NAMALWA (cell line): ENCODE data around the gene CPNE5.
A peak's percentile ranks its signal among the peaks of the same experiment; 100 is the strongest.

Source experiments
- DNase-seq: peaks from one replicate; pipeline ENCODE4 v3.0.0-alpha.2; 2015; ENCODE audit warnings: low spot score

CPNE5 gene

DNA sequence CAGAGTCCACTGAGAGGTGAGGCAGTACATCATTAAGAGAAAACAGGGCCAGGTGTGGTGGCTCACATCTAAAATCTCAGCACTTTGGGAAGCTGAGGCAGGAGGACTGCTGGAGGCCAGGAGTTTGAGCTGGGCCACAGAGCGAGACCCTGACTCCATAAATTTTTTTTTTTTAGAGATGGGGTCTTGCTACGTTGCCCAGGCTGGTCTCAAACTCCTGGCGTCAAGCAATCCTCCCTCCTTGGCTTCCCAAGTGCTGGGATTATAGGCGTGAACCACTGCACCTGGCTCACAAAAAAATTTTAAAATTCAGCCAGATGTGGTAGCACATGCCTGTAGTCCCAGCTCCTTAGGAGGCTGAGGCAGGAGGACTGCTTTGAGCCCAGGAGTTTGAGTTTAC, 18.1 kb upstream of the CPNE5 start:
- no peak for DNase-seq

DNA sequence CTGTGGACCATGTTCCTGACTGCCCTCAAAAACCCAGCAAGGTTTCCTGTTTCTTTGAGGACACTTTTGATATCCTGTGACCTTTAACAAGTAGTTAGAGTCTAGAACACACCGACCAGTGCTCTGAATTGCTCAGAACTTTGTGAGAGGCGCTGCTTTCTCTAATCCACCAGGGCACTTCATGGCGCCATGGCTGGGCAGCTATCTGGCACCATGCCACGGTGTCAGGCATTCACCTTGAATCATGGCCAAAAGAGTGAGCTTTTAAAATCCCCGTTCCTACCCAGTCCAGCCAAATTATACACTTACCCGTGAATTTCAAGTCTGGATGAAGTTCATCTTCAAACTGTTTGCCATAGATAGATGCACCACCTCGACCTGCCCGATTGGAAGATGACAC, 17.0 kb upstream of the CPNE5 start:
- DNase-seq: no peak

DNA sequence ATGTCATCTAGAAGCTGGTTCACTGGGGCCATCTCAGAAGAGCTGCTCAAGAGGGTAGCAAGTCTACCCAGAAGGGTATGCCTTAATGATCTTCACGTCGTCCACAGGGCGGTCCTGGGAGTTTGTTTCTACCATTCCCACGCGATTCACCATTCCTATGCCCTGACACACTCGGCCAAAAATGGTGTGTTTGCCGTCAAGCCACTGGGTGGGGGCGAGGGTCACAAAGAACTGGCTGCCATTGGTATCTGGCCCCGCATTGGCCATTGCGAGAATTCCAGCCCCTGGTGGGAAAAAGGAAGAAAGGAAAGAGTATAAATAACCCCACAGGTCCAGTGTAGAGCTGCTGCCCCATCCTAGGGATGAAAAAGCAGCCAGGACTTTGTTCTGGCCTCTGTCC, 16.5 kb upstream of the CPNE5 start:
- no peak for DNase-seq

DNA sequence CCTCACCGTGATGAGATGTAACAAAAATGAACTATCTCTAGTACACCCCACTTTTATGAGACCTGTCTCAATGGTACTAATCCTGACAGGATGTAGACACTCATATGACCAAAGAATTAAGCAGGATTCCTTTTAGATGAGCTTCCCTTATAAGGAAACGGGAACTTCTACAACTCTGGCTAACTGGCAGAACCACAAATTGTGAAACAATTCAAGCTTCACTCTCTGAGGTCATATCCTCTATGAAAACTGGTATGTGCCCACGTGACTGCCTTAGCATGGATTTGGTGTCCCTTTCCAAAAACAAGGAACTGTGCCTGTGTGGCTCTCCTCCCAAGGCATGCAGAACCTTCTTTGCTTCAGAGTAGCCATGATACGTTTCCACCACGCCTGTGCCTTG, 14.1 kb upstream of the CPNE5 start:
- no peak for DNase-seq

DNA sequence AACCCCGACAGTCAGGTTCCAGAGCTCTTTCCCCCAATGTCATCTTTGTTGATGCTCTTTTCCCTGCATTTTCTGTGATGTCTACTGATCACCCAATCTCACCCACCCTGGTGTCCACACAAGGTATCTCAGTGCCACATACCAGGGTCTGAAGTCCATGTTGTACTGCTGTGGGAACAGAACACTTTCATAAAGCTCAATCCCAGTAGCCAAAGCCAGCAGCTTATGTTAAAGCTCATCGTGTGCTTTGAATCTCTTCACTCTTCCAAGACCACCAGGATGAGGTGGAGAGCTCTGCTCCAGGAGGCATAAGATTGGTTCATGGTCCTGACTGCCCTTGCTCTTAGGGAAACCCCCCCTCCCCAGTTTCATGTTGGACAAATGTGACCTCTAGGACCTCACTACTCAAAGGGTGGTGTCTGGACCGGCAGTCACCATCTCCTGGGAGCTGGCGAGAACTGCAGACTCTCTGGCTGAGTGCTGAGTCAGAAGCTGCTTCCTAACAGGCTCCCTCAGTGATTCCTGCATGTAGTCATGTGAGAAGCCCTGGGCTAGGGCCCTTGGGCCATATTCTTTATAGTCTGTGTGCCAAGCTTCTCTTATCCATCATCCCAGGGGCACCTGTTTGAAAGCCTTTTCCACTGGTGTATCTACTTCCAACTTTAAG, 13.4 kb upstream of the CPNE5 start:
- no peak for DNase-seq

DNA sequence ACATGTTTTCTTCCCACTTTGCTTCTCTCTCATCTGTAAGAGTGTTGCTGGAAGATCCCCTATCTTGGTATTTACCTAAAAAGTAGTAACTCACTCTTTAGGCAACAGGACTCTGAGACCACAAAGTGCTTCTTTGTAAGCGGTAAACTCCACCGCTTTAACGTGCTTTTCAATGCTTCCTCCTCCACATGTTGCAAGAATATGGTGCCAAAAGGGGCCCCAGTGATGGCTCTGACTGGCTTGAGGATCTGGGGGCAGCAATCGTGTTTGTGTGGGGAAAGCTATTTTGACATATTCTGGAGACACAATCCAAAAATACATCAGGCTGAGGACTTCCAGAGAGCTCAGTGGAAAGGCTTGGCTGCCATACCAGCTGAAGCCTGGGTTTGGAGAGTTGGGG, 12.4 kb upstream of the CPNE5 start:
- DNase-seq: no peak

DNA sequence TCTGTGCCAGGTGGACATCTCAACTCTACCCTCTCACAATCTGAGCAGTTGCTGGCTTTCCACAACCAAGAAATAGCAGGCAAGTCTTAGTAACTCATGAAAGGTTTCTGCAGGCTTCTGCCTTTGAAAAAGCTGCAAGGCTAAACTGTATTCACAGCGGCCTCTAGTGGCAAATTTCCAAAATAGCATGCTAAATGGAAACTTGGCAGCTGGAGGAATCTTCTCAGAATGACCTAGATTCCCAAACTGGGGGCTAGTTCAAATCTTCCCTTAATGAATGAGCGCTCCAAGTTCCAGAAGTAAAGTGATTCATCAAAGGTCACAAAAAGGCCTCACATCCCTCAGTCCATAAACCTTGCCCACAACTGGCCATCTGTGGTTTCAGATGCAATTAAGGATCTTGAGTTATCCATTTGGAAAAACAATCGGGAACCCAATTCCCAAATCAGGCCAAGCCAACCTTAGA, 11.9 kb upstream of the CPNE5 start:
- DNase-seq: peak; percentile 81

DNA sequence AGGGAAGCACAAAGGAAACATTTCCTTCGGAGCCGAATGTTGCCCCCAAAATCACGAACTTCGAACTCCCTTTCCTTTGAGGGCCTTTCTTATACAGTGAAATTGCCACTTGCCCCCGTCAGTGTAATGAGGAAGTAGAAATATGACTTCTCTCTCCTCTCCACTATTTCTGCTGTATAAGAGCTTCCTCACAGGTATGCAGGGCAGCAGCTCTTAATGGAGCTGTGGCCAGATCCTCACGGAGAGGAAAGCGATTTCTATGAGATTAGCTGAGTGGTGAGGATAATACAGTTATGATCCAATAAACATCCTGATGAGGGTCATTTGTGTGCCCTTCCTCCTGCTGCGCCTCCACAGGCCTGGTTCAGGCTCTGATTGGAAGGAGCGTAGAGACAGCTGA, 10.8 kb upstream of the CPNE5 start:
- DNase-seq: no peak

DNA sequence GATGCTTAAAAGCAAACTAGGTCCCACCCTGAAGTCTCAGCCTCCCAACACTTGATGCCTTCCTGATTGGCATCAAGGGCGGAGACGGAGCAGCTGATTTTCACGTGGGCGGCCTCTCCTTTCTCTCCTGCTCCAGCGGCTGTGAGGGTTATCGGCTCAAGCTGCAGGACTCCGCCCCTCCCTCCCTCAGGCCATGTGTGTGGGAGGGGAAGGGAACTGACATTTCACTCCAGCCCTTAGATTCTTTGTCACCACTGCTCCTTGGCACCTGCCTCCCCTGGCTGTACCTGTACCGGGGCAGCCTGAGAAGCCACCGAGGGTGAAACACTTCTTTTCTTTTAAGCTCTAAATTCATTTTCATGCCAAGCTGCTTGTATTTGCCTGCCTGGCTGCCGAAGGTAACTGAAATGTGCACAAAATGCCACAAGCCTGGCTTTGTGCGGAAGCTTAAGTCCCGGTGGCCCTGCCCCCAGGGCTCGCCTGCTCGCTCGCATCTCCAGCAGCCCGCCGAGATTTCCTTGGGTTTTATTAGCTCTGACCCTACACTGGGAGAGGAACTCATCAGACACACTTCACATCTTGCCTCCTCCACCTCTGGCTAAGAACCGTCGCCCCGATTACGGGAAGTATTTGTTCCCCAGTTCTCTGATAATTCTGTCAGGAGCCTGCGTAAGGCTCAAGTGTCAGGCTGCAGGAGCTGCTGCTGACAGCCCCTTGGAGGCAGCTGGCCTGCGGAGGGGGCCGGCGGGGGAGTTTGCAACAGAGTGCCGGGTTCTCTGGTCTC, 9.6 kb upstream of the CPNE5 start:
- no peak for DNase-seq

DNA sequence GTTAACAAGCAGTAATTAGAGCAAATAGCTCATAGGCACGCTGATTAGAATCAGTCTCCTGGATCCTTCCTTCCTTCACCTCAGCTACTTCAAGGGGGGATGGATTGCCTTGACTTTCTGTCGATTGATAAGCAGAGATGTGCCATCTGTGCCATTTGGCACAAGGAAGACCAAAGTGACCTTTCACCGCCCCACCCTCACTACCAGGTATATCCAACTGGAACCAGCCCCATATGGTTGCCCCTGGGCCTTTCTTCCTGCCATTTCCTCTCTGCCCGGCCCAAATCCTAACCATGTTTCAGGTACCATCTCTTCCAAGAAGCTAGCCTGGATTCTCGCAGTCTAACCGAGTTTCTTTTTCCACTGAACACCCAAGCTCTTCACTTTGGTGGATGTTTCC, 8.7 kb upstream of the CPNE5 start:
- no peak for DNase-seq

DNA sequence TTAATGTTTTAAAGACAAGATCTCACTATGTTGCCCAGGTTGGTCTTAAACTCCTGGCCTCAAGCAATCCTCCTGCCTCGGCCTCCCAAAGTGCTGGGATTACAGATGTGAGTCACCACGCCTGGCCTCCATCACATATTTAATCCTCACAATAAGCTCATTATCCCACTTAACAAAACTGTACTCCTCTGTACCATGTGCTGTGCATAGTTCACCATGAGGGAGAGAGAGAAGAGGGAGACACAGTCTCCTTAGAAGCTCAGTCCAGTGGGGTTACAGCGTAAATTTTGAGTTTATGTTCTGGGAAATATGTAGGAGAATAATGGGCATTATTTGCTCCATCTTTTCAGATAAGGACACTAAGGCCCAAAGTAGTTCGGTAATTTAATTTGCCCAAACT, 7.9 kb upstream of the CPNE5 start:
- no peak for DNase-seq

DNA sequence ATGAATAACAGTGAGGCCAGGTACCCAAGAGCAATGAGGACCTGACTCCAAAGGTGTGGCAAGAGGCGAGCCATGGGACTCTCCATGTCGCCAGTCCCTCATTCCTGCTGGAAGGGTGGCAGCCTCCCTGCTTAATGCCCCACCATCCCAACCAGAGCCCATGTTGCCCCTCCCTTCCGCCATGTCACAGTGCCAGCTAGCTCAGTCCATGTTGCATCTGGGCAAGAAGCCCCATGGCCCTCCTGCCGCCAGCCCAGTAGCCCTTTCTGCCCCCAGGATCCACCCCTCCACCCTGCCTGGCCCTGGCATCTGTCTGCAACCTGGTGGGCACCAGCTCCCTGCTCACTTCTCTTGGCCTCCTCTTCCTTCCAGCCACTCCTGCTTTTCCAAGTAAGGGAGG, 6.0 kb upstream of the CPNE5 start:
- DNase-seq: no peak

DNA sequence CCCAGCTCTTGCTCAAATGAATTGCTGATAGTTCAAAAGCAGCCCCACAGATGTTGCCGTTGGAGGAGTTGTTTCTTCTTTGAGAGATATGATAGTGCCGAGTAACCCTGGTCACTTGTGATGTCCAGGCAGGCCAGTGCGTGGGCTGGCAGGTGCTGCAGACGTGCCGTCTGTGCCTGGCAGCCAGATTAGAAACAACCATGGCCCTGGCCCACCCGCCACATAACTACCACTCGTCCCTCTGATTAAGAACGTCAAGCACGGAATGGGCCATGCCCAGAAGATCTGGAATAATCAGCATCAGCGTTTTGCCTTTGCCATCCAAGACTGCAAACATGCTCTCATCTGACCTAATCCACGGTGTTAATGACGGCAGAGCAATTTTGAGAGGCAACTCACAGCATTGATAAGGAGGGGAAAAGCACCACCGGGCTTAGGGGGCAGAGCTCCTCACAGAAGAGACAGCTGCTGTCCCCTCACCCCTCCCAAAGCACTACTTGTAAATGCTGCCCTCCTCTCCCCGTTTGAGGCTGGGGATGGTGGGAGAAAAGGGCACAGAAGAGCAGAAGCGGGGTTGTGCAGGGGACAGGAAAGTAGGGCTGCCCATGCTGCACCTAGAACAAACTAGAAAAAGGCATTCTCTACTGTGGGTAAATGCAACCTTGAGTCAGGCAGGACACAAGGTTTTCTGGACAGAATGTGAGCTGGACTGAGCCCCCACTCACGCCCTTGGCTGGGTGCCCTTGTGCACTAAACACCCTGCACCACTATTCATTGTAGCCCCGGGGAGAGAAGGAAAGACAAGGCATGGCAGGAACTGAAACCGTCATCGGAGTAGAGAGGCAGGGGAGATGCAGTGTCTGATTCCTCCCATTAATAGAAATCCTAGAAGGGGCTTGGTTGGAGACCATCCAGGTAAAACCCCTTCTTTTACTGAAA, 5.3 kb upstream of the CPNE5 start:
- no peak for DNase-seq

DNA sequence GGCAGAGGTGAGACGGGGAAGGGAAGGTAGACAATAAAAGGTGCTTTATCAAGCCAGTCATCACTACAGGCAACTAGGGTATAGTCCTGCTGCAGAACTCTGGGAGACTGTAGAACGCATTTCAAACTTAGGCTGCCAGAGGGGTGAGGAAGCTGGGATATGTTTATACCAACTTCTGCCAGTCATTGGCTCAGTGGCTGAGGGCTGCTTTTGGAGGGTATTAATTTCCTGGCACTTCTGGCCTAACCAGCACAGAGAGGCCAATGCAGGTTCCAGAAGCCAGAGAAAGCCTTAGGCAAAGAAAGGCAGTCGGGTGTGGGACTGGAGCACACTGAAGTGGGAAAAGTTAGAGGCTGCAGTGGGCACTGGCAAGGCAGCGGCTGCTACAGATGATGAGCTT, 3.9 kb upstream of the CPNE5 start:
- no peak for DNase-seq

DNA sequence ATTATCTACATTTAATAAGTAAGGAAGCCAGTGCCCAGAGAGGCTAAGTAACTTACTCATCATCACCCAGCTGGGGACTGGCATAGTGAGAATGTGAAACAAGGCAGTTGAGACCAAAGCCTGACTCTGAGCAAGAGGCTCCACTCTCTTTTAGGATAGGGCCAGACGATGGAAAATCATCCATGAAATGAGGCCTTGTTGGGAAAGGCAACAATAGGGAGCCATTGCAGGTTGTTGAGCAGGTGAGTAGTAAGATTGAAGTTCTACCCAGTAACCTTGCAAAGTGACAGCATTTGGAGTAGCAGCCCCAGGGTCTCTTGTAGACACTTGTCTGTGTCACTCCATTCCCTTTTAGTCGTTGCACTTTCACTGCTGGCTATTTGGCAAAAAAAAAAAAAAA, 2.5 kb upstream of the CPNE5 start:
- DNase-seq: no peak

DNA sequence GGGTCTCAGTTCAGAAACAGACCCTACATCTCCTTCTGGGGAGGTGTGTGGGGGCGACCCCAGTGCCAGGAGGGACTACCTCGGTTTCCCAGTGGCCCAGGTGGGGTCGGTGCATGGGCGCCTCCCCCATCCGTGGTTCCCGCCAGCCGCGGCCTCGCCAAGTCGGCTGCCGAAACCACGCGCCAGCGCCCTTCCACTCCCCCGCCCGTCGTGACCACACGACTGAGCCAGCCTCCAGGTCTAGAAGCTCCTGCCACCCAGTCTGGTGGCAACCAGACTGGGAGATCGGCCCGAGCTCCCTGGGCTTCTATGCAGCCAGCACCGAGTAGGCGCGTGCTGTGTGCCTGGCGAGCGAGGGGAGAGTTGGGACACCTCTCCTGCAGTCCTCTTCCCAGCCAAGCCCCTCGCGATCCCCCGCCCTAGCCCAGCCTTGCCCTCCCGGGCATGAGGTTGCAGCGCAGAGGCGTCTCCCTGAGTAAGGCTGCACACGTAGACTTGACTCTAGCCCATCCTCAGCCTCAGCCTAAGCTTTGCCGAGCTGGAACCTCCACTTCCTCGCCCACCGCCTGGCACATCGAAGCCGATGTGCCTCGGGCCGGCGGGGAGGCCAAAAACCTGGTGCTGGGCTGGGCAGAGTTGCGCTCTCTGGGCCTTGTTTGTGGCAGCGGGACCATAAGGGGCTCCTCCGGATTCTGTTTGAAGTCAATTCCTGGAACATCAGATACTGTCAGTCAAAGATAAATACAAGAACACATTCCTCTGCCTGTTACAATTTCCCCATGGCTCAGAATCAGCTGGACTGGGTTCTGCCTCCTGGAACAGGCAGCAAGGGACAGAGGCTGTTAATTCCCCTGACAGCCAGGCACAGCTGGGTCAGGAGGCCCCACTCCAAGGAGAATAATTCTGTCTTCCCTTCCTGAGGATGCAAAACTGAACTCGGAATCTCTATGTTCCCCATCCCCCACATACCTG, 1.5 kb upstream of the CPNE5 start:
- no peak for DNase-seq

DNA sequence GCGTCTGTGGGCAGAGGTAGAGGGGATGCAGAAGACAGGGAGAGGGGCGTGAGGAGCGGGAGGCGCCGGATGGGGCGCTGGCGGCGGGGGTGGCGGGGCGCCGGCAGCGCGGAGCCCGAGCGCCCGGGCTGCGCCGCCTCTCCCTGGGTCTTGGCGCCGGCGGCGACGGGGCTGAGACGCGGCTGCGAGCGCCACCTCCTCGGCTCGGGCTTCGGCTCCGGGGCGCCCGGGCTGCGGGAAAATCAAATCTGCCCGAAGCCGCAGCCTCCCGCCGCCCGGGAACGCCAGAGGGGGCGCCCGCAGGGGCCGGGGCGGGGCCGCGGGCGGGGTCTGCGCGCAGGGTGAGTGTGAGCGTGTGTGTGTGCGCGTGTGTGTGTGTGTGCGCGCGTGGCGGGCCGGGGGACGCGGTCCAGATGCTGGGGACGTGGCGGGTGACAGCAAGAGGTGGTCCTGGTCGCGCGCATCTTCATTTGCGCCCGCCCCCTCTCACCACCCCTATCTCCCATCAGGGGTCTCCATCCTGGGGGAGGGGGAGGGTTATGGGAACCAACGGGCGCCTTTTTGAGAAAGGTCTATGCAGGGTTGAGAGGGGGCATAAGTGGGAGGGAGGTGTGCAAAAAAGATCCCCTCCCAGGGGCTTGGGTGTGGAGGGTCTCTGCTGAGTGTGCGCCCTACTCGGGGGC, 646 bp upstream of the CPNE5 start:
- peak; percentile 66 for DNase-seq

DNA sequence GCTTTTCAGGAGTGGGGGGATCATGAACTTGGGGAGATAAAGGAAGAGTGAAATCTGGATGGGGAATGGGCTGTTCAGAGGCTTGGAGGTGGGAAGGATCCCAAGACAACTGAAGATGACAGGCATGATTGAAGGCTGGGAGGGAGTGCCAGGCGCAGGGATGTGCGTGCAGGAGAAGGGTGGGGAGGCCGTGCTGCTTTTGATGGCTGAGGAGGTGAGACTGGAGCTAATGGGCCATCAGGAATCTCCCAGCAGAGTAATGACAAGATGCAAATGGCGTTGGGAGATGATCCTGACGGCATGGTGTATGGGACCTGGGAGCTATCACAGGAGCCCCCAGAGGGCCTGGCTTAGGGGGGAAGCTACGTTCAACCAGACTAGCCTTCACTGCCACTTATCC, 1.6 kb downstream of the CPNE5 start:
- no peak for DNase-seq

DNA sequence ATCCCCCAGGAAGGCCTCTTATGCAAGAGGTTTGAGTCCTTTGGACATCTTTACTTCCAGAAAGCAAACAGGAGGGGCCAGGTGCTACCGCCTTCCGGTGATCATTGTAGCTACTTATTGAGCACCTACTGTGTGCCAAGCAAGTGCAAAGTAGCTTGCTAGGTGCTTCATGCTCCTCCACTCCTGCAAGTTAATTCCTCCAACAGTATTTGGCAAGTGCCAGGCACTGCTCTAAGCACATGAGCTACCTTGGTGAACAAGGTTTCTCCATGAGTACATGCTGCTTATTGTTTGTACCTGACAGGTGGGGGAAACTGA, 2.3 kb downstream of the CPNE5 start:
- DNase-seq: no peak

DNA sequence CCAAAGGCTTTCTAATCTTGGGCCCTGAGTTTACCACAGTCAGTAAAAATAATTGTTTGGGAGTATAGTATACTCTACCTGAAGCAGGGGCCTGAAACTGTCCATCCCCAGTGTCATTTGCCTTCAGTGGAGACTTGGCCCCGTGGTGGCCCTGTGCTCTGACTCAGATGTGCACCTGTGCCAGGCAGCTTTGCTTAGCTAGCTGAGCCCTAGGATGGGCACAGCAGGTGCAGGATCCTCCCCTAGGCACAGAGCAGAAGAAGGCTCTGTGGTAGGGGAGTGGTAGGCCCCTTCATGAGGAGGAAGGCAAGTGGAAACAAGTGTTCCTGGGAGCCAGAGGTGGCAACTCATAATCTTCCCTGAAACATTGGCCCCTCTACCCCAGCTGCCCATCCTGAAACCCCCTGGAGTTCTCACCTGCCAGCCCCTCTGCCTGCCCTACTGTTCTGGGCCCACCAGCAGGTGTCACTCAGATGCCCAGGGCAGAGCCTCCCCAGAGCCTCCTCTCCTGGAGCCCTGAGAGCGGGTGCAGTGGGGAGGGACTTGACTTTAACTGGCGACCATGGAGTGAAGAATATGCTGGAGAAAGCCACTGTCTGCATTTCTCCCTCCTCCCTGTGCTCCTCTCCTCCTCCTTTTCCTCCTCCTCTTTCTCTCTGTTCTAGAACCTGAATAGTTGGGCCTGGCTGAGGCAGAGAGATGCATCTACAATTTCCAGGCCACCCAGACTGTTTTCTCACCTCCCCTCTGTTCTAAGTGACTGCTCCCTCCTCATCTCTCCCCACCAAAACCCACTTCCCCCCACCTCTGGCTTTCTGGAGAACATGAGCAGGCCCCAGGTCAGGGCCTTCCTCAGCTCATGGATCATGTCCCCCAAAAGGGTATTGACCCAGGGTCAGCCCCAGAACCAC, 2.9 kb downstream of the CPNE5 start:
- peak; percentile 37 for DNase-seq
